Tibial artery (tissue), 4 donors: ENCODE data around the gene CNPY1.

Source experiments
- DNase-seq, 2 donors: peaks; one replicate each; pipeline ENCODE4 v3.0.0-alpha.2; 2019
- H3K27ac ChIP-seq, 2 donors: fragments of 200-600 bp; sonication (generic) in 1 of 2; 1 replicate in 1 of 2; 2 replicates in 1 of 2; pipeline ENCODE4 v1.5.1; 2018 to 2019; ENCODE audit warnings: mild to moderate bottlenecking in 1 of 2
- H3K27me3 ChIP-seq, 2 donors: fragments of 200-600 bp; sonication (generic) in 1 of 2; one replicate each; pipeline versions ENCODE4 v1.5.1 to v1.6.0; 2016 to 2019
- H3K36me3 ChIP-seq, 3 donors: fragments of 200-600 bp; sonication (generic) in 2 of 3; one replicate each; pipeline ENCODE4 v1.5.1; 2016 to 2019; ENCODE audit warnings: mild to moderate bottlenecking in 2 of 3
- H3K4me1 ChIP-seq, 4 donors: fragments of 200-600 bp; sonication (generic) in 2 of 4; 1 replicate in 3 of 4; 2 replicates in 1 of 4; pipeline ENCODE4 v1.5.1; 2016 to 2019
- H3K4me3 ChIP-seq, 2 donors: fragments of 200-600 bp; sonication (generic) in 1 of 2; 1 replicate in 1 of 2; 2 replicates in 1 of 2; pipeline ENCODE4 v1.5.1; 2018 to 2019; ENCODE audit warnings: mild to moderate bottlenecking in 2 of 2
- H3K9me3 ChIP-seq, 3 donors: fragments of 200-600 bp; sonication (generic) in 1 of 3; one replicate each; pipeline ENCODE4 v1.5.1; 2016 to 2019
- CTCF ChIP-seq, 2 experiments: fragments of 200-600 bp in 1 of 2; fragments of 450-650 bp in 1 of 2; IDR thresholded peaks; one replicate each; pipeline ENCODE4 v1.5.1; 2017 to 2019; ENCODE audit warnings: antibody characterized with exemption in 2 of 2, mild to moderate bottlenecking in 1 of 2, moderate library complexity in 1 of 2
- intact Hi-C: fragments of 100-400 bp; cut with DNase I; formaldehyde crosslinking; loops from one replicate; pipeline ENCODE4 v1.15.0; 2023; ENCODE audit warnings: low total_unique reads

Gene CNPY1

GRCh38 chr7:155513543-155514285, 32.6 kb downstream of the CNPY1 start:
- Histone ChIP-seq H3K9me3 (no peaks in the 10 kb centered on the region), H3K4me3 (no peak overlapping the region), H3K27ac (no peak overlapping the region), H3K27me3 (peaks cover 0 to 79% of the 10 kb centered on the region in 2 donors), H3K4me1 (peaks cover 0 to 8% (median 3%) of the 10 kb centered on the region in 4 donors), H3K36me3 (no peaks in the 10 kb centered on the region)
- intact Hi-C loops: no loop called here
- DNase-seq: no peak
- no peak for TF ChIP-seq CTCF (IDR thresholded peaks at IDR 0.05)

GRCh38 chr7:155512246-155512887, 34.0 kb downstream of the CNPY1 start:
- Histone ChIP-seq H3K4me3 (no peak overlapping the region), H3K9me3 (no peaks in the 10 kb centered on the region), H3K4me1 (peaks cover 0 to 8% (median 3%) of the 10 kb centered on the region in 4 donors), H3K36me3 (no peaks in the 10 kb centered on the region), H3K27me3 (peaks cover 0 to 80% of the 10 kb centered on the region in 2 donors), H3K27ac (no peak overlapping the region)
- intact Hi-C loops: no loop called here
- DNase-seq: no peak
- TF ChIP-seq CTCF (IDR thresholded peaks at IDR 0.05): no peak

GRCh38 chr7:155511702-155511996, 34.7 kb downstream of the CNPY1 start:
- Histone ChIP-seq H3K4me1 (peaks cover 0 to 8% (median 3%) of the 10 kb centered on the region in 4 donors), H3K36me3 (no peaks in the 10 kb centered on the region), H3K27ac (no peak overlapping the region), H3K27me3 (peaks cover 3 to 81% of the 10 kb centered on the region in 2 donors), H3K9me3 (no peaks in the 10 kb centered on the region), H3K4me3 (no peak overlapping the region)
- TF ChIP-seq CTCF (IDR thresholded peaks at IDR 0.05): no peak
- intact Hi-C loops: no loop called here
- DNase-seq: no peak

GRCh38 chr7:155510975-155511701, 35.2 kb downstream of the CNPY1 start:
- no peak for DNase-seq
- peaks cover 3 to 78% of the 10 kb centered on the region in 2 donors for H3K27me3 ChIP-seq

More at GRCh38 chr7:155510975-155511701, 35.2 kb downstream of the CNPY1 start:
- Histone ChIP-seq H3K9me3 (no peaks in the 10 kb centered on the region), H3K27ac (no peak overlapping the region), H3K4me1 (peaks cover 0 to 8% (median 3%) of the 10 kb centered on the region in 4 donors), H3K4me3 (no peak overlapping the region), H3K36me3 (no peaks in the 10 kb centered on the region)
- intact Hi-C loops: no loop called here
- TF ChIP-seq CTCF (IDR thresholded peaks at IDR 0.05): no peak
